ENCODE measurements around the gene SNAI3.

GRCh38 chr16:88702371-88703210 lies 16.3 kb upstream of the SNAI3 start:
- TF ChIP-seq CTCF (IDR thresholded peaks at IDR 0.05) (no peak), POLR2AphosphoS5 (IDR thresholded peaks at IDR 0.05) (no peak), EP300 (IDR thresholded peaks at IDR 0.05) (no peak)

All from gastroesophageal sphincter (tissue), 3 donors.